GM21717 (cell line): ENCODE data around the gene TMEM255A.
A peak's percentile ranks its signal among the peaks of the same experiment; 100 is the strongest.

Experiments used
- ATAC-seq: cut with Tn5 transposase; IDR thresholded peaks from one replicate; pipeline ENCODE4 v1.9.1; 2021; ENCODE audit warnings: mild to moderate bottlenecking, moderate library complexity; ENCODE audit not compliant: unreplicated experiment

TMEM255A gene

DNA sequence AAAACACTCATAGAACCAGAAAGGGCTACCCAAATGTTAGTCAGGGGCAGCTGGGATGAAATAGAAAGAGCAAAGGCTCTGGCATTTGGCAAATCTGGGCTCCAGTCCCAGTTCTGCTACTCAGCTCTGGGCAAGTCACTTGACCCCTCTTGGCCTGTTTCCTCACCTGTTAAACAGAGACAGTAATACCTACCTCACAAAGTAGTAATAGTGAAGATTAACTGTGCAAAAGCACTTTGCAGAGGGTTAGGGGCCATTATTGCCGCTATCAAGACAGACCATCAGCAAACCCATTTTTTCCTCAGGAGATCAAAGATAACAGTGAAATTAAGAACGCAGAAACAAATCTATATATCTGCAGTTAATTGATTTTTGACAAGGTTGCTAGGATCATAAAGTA is 40.0 kb downstream of the TMEM255A start:
- no peak for ATAC-seq

DNA sequence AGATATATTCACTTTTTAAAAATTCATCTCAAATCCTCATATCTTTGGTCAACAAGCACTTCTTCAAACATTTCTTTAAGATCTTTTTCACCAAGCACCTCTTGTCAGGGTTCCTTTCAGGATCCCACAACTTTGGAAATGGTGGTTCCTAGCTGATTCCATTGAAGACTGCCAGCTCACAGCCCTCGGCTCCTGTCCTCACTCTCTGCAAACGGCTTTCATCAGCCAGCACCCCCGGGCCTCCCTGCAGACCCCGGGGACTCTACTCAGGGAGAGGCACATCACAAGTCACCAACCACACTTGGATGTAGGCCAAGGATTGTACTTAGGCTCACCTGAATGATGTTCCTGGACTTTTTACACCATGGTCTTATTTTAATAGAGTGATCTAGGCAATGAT is 40.7 kb downstream of the TMEM255A start:
- no peak for ATAC-seq

DNA sequence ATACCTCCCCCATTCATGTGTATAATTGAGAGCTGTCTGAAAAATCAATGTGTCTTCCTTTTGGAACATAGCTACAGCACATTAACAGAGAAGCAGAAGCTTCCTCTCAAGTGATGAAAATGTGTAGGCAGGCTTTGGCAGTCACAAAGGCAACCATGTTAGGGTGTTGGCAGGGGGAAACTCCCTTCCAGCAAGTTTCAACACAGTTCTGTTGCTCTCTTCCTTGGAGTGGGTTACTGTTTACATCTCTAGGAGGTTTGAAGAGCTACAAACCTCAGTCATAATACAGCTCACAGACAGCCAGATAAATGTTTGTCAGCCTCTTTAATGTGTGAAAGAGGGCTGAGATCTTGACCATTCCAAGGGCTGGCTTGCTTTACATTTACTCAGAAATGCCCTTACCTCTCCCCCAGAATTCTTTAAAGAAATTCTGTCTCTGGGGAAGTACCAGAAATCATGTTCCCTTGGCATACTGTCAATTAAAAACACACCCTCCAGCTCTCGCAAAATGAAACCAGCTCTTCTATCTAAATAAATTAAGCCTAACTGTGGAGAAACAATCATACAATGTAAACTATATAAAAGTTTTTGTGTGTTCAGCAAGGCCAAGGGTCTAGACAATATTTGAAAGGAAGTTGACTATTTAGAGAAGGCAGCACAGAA is 41.8 kb downstream of the TMEM255A start:
- no peak for ATAC-seq

DNA sequence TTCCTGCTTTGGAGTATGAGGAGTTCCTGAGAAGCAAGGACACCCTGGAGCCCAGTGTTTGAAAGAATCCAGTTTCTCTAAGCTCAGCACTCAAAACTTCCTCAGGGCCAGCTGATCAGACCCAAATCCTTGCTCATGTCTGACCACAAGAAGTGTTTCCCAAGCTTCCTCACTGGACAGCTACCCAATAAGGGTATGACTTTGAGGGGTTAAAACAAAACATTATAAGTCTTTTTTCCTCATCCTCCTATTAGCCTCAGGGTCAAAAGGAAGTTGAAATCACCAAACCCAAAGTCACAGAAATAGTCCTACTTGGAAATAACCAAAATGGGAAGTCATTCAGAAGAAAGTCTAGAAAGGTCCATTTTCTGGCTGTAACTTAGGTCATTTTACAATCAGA is 46.9 kb downstream of the TMEM255A start:
- ATAC-seq: no peak

DNA sequence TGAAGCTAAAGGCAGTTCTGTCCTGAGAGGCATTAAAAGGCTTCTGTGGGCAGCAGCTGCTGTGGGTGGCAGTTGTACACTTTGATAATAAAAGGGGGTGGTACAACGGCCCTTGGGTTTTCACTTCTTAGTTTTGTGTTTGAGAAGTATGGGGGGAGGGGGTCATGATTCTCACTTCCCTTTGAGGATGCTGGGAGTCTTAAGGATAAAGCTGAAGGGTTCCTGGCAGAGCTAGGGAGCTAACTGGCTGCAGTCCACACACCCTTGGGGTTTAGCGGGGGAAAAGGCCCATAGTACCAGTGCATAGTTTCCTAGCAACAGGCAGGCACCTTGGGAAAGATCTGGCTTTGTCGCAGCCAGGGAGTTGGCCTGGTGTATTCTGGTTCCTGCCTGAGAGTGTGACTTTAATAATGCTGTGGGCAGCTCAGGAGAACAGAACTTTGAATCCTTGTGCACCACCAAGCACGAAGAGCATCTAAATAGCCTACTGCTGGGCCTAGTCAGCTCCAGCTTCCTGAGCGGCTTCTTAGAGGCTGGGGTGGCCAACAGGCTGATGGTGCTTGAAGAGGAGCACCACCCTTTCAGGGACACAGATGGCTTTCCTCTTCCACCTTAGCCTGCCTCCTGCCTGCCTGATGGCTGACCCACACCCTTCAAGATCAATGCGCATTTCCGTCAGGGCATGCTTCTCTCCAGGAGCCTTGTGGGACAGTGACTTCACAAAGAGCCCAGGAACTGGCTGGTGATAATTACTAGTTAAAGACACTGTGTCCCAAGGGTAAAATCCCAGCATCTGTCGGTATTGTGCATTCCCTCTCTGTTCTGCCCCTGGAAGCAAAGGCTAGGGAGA is 48.2 kb downstream of the TMEM255A start:
- no peak for ATAC-seq

DNA sequence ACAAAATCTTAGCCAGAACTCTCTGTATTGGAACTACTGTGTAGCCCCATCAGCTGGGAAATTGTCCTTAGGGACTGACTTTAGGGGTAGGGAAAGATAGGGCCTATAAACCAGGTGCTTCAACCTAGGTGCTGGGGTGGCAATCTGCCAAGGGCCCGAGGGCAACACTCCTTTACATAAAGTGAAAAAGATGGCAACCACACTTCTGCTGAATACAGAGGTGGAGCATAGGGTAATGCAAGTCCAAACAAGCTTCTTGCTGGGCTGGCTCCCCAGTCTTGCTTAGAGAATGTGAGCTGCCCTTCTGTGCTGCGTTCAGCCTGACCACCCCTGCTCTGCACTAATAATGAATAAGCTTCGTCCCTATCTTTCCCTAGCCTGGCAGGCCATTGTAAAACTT is 50.9 kb downstream of the TMEM255A start:
- ATAC-seq: no peak

DNA sequence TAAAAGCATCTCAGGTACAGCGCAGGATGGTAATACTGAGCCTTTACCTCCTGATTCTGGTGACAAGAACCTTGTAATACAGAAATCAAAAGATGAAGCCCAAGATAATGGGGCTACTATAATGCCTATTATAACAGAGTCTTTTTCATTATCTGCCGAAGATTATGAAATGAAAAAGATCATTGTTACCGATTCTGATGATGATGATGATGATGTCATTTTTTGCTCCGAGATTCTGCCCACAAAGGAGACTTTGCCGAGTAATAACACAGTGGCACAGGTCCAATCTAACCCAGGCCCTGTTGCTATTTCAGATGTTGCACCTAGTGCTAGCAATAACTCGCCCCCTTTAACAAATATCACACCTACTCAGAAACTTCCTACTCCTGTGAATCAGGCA is 57.5 kb downstream of the TMEM255A start:
- ATAC-seq: no peak

DNA sequence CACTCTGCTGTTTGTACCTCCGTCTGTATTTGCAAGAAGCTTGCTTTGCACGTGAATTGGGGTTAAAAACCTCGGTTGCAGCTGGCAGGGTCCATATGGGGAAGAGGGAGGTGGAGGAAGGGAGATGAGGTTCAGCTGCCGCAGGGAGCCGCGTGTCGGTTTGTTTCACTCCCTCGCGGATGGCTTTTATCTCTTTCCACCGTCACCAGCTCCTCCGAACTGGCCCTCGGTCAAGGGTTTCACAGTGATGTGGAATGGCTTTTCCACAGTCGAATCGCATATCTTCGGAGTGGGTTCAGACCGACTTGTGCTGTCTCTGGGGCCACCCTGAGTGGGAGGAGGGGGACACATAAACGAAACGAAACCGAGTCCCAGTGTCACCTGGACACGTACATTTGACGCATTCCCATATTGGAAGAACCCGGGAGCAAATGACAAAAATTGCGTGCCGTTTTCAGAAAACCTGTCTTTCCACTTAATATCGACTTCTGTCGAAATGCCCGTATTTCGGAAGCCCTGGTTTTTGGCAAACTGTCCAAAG is 59.7 kb downstream of the TMEM255A start:
- no peak for ATAC-seq

DNA sequence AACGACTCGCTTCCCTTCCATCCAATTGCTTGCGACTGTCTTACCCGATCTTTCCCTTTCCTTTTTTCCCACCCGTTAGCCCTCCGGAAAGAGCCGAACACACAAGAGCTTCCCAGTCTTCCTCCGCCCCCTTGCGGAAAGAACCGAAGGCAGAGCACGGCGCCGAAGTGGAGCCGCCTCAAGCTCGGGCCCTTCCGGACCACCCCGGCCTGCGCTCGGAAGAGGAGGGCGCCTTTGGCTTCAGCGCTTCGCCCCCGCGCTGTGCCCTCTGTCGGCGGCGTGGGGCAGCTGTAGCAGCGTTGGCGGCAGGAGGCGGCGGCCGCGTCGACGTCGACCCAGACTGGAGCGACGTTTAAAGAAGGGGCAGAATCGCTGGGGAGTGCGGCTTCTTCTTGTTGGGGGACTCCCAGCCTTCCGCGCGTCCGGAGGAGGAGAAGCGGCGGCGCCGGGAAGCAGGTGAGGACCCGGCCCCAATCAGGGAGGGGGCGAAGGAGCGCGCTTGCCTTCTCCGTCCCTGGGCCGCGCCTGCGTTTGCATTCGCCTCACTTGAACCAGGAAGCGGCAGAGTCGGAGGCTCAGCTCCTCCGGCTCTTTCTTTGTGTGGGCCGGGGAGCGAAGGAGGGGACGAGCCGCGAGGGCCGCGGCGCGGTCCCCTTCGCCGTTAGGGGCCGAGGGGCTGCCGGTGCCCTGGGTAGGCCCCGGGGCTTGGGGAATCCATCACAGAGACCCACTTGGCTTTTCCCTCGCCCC is 60.6 kb downstream of the TMEM255A start, which contains the start of gene ZBTB33:
ZBTB33 (plus strand) TSS at position 291 of the 750 bp plus-strand sequence. CDS start 2,604 bp downstream, outside the sequence.
- peak; percentile 97 for ATAC-seq

DNA sequence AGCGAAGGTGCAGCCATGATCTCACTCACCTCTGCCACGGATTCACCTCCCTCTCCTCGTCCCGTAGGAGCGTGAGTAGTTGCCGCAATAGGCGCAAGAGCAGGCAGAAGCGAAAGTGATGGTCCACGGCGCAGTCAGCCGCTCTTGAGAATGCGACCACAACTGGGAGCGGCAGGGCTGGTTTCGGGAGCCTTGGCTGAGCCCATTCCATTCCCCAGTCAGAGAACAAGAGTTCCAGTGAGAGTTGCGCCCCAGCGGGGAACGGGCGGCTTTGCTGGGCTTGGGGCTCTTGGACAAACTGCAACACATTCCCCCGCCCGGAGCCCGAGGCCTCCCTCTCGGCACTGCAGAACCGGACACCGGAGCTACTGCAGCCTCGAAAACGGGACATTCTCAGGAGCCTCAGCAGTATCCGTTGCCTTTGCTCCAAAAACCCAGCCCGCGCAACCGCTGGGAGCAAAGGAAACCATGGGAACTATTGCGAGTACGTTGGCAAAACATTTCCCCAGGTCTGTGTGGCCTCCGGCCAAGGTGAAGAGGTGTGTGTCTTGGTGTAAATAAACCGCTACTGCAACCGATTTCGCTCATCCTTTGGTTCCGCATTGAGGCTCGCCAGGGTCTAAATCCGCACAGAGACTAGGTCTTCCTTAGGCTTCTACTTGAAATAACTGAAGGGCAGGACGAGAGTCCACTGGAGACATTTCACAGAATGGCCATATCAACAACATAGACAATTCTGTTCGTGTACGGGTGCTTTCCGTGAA is 66.3 kb downstream of the TMEM255A start:
- ATAC-seq: peak; percentile 79

DNA sequence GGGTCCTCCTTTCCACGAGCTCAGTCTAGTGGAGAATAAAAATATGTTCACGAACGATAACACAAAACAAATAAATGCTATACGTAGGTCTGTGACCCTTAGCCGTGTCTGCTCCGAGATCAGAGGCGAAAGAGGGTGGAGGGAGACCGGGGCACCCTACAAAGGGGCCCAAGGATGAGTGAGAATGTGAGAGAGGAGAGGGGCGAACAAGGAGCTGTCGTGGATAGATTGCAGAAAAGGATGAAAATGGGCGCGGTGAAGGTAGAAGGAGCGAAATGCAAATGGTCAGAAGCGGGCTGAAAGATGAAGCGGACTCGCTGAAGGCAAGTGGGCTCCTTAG is 66.9 kb downstream of the TMEM255A start:
- no peak for ATAC-seq

DNA sequence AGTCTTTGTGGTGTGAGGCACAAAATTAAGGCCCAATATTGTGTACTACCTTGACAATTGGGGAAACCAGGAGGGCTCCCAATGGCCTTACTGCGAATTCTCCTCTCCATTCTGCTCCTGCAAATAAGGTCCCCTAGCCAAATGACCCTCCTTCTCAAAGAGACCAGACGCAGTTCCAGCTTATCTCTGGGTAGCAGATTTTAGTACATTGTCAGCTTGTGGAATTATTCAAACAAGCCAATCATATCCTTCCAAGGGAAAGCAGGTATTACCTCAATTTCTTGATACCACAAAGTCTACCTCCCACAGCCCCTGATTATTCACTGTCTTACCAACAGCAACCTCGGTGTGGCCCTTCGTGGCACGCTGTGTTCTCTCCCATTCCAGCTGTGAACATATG is 68.4 kb downstream of the TMEM255A start:
- ATAC-seq: no peak

DNA sequence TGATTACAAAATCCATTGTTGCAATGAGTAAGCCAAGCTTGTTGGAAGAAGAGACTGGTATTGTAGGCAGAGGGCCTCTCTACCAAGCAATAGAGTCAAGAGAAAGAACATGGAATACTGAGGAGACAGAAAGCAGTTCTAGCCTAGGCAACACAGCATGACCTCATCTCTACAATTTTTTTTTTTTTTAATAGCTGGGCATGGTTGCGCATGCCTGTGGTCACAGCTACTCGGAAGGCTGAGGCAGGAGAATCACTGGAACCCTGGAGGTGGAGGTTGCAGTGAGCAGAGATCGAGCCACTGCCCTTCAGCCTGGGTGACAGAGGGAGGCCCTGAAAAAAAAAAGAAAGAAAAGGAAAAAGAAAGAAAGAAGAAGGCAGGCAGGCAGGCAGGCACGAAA is 72.3 kb downstream of the TMEM255A start:
- ATAC-seq: no peak

DNA sequence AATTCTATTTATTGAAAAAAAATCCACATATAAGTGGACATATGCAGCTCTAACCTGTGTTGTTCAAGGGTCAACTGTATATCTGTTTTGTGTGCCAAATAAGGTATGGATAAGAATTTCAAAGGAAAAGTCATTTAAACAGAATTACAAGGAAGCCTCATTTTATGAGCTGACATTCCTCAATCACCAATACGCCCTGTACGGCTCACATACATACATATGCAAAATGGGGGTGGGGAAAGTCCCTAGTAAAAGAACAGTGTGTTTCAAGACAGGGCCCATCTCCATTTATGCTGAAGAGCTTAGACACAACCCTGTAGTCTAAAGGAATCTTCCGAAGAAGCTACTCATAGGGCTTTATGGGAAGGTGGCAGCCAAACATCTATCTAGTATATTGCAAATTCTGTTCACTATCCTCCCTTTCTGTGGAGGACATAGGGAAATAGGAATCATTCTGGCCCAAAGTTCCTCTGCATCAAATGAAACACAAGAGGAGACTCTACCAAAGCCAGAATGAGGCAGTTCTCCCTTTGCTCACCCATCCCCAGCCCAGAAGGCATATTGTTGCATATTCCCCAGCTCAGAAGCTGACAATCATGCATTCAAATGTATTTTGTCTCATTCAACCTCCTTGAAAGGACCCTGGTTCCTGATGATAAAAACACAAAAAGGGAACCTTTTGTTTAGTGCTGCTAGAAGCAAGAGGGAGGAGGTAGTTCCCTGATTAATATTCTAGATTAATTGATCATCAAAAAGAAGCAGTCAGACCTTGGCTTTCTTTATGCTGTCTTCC is 74.4 kb downstream of the TMEM255A start:
- no peak for ATAC-seq

DNA sequence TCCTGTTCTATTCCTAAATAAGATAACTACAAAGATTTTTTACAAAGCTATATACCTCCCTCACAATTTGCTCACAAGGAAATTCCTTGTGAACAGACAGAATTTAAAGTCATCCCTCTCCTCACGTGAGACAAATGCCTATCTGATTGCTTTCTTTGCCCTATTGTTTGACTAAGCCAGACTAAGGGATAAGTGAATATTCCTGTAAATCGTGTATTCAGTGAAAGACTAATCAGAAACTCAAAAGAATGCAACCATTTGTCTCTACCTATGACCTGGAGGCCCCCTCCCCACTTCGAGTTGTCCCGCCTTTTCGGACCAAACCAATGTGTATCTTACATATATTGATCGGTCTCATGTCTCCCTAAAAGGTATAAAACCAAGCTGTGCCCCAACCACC is 76.0 kb downstream of the TMEM255A start:
- no peak for ATAC-seq

DNA sequence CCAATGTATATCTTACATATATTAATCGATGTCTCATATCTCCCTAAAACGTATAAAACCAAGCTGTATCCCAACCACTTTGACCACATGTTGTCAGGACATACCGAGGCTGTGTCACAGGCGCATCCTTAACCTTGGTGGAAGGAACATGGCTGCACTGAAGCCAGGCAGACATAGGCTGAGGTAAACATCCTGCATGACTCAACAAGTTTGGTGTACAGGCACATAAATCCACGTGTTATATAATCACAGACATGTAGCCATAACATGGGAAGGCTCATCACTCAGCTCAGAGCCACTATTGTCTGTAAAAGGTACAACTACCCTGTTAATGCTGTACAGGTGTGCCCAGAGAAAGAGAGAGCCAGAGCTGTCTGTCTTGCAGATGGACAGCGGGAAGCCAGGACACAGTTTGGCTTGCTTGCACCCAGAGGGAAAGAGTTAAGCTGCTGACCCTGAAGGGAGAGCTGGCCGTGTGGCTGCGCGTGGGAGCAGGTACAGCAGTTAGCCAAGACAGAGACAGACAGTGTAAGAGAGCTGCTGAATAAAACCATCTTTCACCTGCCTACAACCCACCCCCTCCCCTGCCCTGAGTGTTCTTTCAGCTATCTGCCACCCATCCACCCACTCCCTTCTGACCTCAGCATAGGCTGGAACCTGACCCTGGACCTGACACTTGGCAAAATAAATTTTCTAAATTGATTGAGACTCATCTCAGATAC is 82.9 kb downstream of the TMEM255A start:
- ATAC-seq: no peak

DNA sequence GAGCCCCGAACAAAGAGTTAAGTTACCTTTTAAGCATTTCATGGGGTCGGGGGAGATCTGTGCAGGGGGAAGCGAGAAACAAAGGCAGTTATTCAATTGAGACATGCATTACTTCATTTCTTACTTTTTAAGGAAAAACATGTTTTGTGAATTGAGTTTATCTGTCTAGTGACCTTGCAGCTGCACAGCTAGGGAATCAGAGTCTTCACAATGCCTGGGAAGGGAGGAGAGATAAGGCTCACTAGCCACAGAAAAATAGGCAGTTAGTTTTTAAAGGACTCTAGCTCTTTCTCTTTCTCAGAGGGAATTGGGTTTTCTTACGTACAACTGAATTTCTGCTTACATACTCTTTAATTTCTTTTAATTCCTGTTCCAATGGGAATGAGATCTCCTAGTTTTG is 86.9 kb downstream of the TMEM255A start:
- ATAC-seq: no peak

DNA sequence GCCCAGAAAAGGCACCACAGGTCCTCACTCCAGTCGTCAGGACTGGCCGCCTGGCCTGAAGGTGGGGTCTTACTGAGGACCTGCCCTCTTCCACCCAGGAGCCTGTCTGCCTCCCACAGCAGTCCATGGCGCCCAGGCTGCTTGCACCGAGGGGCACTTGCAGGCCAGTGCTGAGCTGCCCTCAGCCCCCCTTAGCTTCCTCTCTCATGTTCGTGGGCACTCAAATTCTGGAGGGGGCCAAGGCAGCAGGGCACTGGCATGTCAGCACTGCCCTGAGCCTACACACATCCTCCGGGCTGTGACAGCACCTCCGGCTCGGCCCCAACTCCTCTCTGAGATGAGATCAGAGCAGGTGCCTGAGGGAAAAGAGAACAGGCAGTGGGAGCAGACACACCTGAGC is 87.9 kb downstream of the TMEM255A start:
- ATAC-seq: no peak
